Inflammatory macrophage treated with lipopolysaccharide for 1 hour (primary cell): ENCODE measurements around the gene SORD.
"Not testable (repeated sequence)": the region's sequence is repeated elsewhere in the genome, so short reads cannot be mapped to it uniquely, and the experiment has no call there.

Experiments
- DNase-seq, 2 donors: peaks; one replicate each; pipeline ENCODE4 v3.0.0-alpha.2; 2020 to 2022

The SORD gene

DNA sequence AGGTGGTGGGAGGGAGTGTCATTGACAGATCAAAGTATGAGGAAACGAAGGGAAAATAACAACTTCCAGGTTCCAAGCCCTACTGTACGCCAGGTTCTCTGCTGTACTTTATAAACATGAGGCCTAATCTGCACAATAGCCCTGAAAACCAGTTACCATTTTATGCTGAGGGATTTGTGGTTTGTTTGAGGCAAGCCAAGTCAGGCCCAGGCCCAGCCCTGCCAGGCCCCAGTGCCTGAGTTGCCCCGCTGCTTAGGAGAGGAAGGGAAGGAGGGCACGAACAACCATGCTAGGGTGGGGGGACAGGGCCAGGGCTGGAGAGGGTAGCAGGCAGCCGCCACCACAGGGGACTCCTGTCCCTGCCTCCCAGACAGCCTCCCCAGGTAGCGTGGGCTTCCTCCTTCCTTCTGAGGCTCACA is 47.0 kb downstream of the SORD start:
- DNase-seq = not testable (repeated sequence)

DNA sequence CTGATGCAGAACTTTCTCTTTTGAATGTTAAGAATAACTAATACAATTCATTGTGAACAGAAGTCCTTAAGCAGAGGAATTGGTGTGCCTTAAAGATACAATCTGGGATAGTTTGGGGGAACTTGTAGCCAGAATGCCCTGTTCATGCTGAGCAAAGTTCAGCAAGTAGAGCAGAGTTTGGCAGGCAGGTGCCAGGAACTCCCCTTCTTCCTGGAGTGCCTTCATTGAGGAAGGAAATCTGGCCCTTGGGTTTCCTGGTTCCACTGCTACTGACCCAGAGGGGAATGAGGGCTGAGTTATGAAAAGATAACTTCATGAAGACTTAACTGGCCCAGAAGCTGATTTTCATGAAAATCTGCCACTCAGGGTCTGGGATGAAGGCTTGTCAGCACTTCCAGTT is 50.6 kb downstream of the SORD start:
- DNase-seq = not testable (repeated sequence)

DNA sequence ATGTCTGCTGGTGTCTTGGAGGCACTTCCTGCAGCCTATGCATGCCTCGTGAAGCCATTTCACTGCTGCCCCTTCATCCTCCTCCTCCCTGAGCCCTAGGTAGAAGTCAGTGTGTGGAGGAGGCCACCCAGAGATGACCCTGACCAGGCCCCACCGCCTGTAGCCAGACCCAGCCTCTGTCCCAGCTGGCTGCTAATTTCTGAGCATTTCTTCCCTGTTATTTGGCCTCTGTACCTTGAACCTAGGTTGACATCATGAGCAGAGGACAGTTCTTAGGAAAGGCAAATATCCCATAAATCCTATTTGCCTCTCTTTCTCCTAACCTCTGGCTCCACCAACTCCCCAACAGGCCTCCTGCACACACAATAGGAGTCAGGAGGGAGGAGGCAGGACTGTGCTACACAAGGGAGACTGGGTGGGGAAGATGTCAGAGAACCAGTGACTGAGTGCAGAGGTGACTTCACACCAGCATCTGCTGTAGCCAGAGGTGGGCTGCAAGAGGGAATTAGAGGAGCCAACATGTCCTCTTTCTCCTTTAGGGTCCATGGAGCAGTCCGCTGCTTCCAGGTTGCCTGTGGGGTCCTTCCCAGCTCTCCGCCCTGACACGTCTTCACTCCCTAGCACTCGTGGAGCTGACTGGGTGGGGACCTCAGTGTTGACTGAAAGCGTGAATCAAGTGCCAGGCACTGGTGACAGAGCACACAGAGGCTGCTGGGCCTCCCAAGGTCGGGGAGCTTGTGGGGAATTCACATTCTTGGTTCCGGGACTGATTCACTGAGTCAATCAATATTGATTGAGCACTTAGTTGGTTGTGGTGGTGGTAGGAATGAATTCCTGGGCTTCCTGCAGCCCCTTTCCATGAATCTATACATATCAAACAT is 52.7 kb downstream of the SORD start:
- not testable (repeated sequence) for DNase-seq

DNA sequence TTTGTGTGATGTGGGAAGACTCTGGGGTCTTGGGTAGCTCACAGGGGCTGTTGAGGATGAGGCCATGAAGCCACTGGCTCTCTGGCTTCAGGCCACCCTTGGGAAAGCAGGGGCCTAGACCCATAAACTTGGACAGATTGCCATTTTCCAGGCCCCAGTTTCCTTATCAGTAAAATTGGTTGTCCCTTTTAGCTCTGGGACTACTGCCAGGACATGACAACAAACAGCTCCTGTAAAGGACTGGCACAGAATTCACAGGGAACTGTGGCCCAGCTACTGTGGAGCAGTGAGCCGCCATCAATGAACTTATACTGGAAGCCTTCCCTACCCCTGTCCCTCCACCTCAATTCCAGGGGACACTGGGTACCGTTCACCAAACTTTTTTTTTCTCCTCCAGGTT is 54.4 kb downstream of the SORD start:
- not testable (repeated sequence) for DNase-seq

DNA sequence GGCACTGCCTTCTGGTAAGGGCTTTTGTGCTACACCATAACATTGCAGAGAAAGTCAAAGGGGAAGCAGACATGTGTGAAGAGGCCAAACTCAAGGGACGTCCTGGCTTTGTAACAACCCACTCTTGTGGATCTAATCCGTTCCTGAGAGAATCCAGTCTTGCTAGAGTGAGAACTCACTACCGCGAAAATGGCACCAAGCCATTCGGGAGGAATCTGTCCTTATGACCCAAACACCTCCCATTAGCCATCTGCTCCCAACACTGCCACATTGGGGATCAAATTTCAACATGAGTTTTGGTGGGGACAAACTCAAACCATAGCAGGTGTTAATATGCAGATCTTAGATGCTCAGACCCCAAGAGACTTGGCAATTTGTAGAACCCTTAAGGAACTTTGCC is 56.2 kb downstream of the SORD start:
- DNase-seq = not testable (repeated sequence)

DNA sequence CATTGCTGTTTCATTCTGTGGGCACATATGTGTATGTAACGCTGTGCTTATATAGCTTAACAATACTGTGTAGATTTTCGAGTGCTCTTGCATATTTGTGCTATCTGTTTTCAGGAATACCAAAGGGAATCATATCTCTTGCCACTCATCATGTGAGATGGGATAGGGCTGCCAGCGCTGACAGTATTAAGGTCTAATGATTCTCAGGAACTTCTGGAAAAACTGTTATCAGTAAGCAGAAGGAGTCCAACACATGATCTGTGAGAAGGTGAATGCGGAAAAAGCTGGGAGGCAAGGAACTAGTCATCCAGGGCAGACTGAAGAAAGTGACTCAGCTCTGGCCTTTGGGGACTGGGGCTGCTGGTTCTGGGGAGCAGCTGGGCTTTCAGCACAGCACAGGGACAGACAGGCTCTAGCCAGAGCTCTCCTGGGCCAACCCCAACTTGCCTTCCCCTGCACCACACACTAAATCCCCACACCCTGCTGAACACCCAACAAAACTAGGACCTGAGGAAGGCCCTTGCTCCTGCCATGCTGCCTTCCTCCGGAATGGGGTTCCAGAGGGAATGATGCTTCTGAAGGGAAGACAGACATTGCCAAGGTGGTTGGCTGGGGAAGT is 56.7 kb downstream of the SORD start:
- not testable (repeated sequence) for DNase-seq

DNA sequence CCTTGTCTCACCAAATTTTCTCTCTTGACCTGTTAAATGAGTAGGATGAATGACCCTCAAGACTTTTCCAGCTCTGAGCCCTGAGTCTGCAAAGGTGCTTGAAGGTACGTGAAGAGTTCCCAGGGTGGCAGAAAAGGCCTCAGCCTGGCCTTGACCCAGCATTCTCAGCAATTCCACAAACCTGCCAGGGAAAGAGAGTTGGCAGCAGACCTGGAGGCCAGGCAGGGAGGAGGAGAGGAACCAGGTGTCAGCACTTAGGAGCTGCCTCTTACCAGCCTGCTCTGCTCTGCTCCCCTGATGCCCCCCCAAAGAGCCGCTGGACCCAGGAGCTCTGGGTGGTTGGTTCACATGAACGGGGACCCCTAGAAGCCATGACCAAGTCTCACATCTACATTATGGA is 57.6 kb downstream of the SORD start:
- not testable (repeated sequence) for DNase-seq

DNA sequence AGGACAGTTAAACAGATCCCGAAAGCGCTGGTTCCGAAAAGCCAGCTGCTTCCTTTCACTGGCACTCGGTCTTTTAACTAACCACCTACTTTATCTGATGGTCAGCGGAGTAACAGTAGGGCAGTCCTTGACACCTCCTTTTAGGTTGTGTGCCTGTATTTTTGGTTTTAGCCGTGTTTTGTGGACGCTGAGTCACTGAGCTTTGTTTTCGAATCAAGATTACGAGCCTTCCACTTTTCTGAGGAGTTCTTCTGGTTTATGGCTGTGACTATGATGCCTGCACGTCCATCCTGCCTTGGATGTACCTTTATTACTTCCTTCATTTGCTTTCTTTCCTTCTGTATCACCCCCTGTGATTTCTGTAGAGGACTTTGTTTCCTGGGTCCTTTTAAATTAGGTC is 59.4 kb downstream of the SORD start:
- not testable (repeated sequence) for DNase-seq

DNA sequence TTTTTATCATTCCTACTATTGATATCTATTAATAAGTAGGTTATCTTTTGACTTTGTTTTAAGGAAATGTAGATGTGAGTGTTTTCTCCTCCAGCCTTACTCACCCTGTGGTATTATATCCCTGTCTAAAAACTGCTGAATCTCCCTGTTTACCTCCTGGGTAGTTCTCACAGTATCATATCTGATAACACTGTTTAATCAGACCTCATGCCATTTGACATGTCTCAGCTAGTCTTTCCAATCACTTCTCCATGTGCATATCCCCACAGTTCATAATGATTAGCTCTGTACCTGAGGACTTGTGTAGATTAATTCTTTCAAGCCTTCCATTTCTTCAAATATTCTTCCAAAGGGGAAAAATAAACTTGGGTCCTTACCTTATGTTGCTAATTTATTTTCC is 60.2 kb downstream of the SORD start:
- no peak for DNase-seq

DNA sequence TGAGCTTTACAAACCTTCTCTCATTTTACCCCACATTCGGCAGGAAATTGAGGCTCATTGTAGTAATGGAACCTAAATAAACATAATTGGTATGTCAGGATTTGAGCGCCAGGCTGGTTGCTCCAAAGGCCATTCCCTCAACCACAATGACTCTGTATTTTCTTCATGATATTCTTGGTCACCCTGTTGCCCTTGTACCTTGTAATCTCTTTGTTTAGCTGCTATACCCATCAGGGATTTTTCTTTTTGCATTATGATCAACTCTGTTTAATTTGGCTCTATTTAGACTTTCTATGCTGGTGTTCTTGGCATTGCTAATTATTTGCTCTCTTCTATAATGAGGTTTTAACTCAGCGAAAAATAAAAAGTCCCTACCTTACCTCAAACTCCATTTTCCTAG is 61.2 kb downstream of the SORD start:
- no peak for DNase-seq

DNA sequence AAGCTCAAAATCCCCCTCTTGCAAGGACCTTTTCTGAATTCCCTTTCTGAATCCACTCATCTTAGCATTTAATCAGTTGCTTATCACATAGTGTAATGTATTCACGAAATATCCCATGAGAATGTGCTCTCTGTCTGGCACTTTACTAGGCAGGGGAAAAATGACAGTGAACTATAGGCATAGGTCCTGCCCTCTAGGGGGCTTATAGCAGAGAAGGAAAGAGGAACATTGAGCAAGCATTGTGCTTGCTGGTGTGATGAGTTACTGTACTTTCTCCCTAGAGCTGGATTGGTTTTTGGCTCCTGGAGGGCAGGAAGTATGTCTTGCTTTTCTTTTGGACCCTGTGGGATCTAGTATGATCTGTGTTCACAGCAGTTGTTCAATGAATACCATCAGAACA is 64.5 kb downstream of the SORD start:
- DNase-seq = no peak

DNA sequence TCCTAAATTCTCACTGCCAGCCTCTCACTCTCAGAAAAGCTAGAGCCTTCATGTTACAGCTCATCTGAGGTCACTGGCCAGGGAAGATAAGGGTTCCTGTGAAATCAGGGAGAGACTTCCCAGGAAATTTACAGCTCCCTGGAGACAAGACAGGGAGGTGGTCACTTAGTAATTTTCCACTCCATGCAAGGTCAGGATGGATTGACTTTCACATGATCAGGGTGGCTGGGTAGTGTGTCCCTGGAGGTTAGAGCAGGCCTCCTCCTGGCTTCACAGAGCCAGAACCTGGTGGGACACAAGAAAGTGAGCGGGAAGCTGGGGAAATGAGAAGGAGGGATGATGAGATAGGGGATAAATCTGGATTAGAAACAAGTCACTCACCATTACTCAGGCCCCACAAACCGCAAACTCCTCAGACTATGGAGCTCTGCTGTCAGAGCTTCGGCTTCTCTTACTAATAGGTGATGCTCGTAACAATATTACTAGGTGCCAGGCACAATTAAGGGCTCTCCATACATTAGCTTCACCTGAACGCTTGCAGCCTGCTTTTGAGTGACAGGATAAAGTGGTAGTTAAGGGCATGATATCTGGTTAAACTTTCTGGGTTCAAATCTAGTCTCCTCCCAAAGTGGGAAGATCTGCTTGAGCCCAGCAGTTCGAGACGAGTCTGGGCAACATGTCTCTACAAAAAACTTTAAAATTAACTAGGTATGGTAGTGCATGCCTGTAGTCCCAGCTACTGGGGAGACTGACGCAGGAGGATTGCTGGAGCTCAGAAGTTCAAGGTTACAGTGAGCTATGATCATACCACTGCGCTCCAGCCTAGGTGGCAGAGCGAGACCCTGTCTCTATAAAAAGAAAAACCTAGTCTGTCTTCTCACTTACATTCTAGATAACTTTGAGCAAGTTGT is 66.1 kb downstream of the SORD start:
- no peak for DNase-seq

DNA sequence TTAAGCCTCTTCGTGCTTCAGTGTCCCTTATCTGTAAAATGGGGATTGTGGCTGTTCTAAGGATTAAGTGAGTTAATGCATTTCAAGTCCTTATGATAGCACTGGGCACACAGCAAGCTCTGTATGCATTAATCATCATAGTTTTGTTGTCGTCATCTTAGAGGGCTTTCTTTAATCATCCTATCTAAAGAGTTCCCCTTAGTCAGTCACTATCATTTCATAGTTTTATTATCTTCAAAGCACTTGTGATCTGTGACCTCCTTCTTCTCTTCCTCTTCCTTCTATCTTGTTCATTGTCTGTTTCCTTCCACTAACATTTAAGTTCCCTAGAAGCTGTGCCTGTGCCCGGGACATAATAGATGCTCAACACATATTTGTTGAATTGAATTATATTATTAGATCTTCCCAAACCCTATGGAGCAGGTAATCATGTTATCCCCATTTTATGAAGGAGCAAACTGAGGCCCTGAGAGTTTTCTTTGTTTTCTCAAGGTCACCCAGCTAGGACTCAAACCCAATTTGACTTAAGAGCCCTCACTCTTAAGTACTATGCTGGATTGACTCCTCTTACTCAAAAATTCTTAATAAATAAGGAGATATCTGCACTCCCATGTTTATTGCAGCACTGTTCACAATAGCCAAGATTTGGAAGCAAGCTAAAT is 66.8 kb downstream of the SORD start:
- no peak for DNase-seq

DNA sequence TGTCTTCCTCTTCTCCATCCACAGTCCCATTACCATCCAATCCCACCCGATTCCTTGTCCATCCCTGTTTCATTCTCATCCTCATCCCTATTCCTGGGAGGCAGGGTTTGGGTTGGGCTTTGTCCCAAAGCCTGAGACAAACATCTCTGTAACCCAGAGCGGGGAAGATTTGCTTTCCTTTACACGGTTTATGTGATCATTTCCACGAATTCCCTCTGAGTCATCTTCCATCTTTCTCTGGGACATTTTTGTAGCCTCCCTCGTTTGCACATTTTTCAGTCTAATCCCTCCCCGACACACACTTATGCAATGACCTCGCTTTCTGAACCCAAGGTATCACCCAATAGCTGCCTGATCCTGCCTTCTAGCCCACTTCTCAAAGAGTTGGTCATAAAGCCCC is 68.2 kb downstream of the SORD start:
- no peak for DNase-seq

DNA sequence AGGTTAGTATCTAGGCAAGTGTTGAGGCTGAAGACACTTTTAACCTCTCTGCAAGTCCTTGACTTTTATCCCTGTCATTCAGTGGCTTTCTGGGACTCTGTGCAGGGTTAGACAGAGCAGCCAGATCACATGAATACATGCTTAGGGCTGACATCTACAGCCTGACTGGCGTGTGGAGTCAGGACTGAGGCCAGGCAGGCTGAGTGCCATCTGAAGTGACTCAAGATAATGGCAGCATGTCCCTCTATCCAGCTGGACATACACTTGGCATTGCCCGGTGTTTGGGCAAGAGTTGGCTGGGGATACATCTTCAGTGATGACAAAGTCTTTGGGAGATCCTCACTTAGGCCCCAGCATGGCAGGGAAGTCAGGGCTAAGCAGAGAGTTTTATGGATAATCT is 68.6 kb downstream of the SORD start:
- no peak for DNase-seq

DNA sequence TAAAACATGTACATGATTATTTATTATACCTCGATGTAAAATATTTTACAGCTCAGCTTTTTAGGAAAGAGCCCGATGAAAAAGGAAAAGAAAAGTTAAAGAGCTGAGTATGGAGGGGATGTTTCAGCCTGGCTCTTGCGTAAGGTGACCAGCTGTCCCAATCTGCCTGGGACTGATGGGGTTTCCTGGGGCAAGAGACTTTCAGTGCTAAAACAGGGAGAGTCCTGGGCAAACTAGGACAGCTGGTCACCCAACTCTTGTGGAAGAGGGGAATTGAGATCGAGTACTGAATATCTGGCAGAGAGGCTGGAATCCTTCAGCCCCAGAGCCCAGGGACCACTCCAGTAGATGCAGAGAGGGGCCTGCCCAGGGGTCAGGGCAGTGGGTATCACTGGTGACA is 70.0 kb downstream of the SORD start:
- peak in 1 of 2 donors; percentile 9 for DNase-seq

DNA sequence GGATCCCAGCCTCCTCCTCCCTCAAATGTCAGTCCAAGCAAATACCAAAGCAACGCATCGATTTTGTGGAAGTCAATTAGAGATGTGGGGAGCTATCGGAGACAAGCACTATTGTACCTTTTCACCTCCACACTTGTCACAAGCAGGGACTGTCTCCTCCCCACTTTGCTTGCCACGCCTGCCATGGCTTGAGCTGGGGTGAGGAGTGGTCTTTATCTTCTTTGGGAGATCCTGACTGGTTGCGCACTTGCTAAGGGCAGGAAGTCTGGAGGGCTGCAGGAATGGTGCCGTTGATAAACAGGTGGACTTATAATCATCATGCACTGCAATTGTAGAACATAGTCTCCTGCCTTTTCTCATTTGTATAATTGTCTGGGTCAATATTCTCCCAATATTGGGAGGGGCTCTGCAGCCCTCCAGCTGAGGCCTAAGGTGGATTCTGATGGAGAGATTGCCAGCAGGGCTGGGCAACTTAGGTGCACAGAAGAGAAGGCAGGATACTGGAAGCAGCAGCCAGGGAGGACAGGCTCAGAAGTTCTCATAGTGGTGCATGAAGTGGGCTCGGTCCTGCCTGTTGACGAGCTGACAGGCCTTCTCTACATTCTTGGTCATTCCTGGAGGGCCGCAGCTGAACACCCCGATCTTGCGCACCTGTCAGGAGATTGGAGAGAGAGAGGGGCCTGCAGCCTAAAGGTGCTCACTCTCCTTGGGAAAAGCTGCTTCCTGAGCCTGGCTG is 70.8 kb downstream of the SORD start:
- no peak for DNase-seq

DNA sequence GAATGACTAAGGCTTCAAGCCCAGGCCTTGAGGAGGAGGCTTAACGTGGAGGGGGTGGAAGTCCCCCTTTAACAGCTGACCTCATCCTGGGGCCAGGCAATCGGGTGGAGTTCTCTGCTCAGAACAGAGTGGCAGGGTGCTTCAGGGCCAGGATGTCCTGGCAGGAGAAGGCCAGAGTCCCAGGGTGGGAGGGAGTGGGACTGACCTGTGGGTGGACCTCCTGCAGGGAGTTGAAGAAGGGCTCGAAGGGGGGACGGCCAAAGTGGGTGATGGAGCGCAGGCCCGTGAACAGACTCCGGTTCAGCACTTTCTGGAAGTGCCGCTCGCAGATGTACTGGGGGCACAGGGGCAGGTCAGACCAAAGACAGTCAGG is 71.3 kb downstream of the SORD start:
- DNase-seq = no peak

DNA sequence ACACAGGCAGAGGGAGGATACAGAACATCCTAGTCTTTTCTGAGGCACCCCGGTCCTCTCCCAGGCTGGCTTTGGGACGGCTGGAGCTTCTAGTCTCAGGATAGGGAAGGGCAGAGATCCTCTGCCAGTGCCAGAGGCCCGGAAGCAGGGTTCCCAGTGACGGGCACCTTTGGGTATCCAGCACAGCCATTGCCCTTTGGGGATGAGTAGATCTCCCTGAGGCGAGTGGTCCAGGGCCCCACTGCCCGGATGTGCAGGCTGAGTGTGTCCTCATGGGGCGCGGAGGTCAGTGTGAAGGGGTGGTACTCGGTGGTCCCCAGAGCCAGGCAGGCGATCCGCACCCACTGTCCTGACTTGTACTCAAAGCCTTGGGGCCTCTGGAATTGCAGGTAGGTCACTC is 72.7 kb downstream of the SORD start:
- no peak for DNase-seq

DNA sequence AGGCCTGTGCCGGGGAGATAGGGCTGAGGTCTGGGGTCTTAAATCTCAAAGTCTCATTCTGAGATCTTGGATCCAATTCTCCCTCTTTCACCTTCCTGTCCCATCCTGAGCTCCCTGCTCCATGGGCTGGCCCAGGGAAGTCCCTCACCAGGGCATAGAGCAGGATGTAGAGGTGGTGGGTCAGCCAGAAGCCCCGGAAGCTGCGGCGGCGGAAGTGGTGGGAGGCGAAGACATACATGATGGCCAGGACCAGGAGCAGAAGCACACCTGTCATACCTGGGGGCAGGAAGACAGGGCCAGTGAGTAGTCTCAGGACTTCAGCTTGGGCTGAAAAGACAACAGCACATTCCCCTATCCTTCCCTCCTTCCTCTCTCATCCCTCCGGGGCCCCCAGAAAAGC is 74.5 kb downstream of the SORD start:
- DNase-seq = no peak

DNA sequence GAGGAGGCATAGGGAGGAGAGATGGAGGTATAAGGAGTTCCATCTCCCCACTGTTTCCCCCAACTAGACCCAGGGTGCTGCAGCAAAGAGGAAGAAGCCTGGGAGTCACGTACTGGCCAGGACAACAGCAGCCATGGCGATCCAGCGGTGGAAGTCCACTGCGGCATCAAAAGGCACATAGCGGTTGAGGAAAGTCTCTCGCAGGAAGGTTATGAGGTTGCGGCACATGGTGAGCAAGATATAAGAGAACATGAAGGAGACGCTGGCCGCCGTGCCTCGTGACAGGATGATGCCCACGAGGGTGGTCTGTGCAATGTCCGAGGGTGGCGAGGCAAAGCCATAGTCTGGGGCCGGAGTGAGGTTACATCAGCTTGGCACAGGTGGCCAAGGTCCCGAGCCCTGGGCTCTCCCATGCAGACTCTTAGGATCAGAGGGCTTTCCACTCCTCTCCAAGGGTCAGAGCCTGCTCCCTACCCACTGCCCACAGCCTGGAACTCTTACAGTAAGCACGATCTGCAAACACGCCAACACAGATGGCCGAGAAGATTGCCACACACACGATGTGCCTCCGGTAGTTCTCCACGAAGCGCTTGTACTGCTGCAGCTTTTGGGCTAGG is 76.7 kb downstream of the SORD start:
- no peak for DNase-seq
